ENCODE results near the gene PRKD1. TPM values are rescaled to one million over a fixed set of nuclear protein-coding genes. Genes with fewer than 3 reads are reported as not detected.

The PRKD1 gene
- total RNA-seq, 1 donor from 2014 or later: 10.4 TPM

DNA sequence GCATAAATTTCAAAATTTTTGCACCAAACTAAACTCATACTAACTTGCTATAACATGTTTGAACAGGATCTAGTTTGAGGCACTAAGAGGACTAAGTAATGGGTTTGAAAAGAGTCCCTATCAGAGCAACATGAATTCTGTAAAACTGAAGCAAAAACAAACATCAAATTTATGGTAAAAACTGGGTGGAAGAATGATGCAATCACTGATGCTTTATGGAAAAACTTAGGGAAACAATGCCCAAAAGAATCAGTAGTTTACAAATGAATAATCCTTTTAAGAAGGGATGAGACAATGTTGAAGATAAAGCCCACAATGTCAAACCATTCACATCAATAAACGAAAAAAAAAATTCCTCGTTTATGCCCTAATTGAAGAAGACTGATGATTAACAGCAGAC lies 88.9 kb downstream of the PRKD1 start:
- no peak for DNase-seq (ENCODE audit: low spot score)

DNA sequence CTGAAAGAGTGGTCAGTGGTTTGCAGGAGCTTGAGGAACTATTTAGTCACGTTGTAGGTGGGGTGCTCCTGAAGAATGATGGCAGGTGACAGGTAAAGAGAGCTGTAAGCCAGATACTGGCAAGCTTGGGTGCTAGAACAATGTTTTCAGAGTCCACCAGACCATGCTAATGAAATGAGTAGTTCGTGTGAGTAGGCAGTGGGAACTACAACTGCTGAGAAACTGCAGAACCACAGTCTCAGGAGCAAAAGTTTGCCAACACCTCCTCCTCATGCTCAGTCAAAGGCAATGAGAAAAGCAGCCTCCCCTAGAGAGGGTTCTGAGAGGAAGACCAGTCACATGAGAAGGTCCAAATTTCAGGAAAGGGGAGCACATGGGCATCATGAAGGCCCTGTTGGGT lies 91.3 kb downstream of the PRKD1 start:
- no peak for DNase-seq (ENCODE audit: low spot score)

DNA sequence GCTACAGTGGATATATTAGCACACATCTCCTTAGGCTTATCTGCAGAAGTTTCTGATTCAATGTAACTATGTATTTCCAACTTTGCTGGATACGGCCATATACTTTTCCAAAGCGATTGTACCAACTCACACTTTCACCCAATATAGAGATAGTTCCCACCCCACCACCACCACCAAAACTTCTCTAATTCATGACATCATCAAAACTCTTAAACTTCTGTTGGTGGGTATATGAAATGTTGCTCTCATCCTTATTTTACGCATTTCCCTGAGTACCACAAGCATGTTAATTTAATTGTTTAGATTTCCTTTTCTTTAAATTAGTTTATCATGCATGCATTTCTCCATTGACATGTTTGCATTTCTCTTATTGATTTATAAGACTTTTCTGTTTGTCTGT lies 95.6 kb downstream of the PRKD1 start:
- no peak for DNase-seq (ENCODE audit: low spot score)

DNA sequence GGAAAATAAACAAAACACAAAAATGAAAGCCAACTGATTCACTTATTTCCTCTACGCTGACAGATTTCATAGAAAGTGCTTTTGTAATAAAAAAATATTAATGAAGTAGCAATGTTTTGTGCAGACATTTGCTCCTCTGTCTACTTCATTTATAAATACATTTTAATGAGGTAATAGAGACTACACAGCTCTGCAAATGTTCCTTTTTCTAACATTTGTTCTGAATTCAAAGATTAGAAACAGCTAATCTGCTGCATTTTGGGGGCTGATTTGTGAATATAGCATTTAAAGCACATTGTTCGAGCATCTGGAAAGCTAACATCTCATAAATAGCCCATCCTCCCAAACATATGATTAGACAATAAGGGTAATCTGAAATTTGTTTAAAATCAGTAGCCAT lies 97.8 kb downstream of the PRKD1 start:
- no peak for DNase-seq (ENCODE audit: low spot score)

DNA sequence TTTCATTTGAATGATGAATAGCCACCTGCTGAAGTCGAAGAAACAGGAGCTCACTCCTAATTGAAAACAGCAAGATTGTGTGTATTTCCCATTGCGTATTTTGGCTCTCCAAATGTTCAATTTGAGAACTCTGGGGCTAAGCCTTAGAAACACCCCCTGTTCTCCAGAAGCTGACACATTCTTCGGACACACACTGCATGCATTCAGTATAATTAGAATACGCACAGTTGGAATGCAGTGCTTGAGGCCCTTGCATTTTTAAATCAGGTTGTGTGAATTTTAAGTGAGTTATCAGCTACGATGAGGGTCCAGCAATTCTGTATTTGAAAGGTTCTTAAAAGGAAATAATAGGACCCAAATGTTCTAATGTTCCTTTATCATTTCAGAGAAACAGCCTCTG lies 103.8 kb downstream of the PRKD1 start:
- DNase-seq (ENCODE audit: low spot score): no peak

DNA sequence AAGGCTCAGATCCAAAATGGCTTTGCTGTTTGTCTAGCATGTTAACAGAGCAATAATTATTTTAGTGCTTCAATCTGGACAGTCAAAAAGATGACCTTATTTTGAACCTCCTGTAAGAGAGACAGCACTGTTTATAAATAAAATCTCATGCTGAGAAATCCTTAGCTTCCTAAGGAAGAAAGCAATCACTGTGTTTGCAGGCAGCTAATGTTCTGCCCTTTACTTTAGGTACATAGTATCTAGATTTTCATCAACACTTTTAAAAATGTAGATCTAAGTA lies 105.3 kb downstream of the PRKD1 start:
- no peak for DNase-seq (ENCODE audit: low spot score)

DNA sequence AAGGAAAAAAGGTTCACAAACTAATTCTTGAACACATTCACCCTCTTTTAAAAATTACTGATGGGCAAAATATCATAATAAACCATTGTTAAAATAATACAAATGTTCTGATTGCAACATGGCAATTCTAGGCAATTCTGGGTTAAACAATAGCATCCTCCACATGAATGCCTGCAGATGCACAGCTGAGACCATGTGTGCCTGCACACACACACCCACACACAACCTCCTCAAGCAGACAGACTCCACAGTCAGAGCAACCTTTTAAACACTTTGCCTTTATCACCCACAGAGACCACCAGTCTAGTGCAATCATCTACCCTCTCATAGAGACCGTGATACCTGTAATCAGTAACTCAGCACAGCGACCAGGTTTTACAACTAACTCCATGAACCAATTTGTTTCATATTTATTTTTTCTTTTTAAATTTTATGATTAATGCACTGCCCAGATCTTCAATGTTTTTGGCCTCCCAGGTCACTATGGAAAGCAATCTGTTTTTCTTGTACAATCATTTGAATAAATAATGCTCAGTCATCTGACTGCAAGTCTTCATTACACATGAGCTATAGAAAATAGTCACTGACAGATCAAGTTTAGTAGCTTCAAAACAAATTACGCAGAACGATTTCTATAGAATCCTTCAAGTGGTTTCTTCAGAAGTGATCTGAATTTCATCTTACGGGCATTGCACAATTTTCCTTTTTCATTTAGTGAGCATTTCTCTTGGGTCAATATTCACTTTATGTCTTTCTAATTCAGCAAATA lies 105.8 kb downstream of the PRKD1 start:
- DNase-seq (ENCODE audit: low spot score): no peak

DNA sequence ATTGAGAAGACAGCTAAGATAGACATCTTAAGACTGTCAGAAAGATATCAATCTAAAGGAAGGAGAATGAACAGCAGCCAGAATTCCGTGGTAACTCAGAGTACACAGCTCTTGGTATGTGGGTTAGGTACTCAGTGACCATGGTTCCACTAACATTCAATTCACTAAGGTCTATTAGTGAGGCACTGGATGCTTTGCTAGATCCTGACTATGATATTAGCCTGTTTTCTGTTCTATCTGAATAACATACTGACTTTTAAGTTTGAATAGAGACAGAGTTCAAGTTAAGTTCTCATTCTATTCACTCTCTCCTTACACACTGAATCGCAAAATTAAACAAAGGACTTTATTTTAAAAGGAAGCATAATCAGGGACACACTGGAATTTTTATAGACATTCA lies 106.4 kb downstream of the PRKD1 start:
- no peak for DNase-seq (ENCODE audit: low spot score)

DNA sequence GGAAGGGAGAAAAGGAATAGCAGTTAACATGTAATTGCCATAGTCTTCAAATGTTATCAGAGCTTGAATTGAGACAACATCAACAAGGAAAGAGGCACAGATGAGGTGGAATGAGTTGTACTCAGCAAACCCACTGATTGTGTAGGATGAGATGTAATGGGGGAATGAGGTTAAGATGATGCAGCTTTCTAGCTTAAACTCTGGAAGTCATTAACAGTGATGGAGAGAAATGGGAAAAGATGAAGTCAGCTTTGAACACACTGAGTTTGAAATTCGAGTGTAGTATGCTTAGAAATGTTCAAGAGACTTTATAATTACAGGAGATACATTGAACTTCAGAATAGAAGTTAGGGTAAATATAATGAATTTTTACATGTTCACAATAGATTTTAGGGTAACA lies 106.9 kb downstream of the PRKD1 start:
- no peak for DNase-seq (ENCODE audit: low spot score)

DNA sequence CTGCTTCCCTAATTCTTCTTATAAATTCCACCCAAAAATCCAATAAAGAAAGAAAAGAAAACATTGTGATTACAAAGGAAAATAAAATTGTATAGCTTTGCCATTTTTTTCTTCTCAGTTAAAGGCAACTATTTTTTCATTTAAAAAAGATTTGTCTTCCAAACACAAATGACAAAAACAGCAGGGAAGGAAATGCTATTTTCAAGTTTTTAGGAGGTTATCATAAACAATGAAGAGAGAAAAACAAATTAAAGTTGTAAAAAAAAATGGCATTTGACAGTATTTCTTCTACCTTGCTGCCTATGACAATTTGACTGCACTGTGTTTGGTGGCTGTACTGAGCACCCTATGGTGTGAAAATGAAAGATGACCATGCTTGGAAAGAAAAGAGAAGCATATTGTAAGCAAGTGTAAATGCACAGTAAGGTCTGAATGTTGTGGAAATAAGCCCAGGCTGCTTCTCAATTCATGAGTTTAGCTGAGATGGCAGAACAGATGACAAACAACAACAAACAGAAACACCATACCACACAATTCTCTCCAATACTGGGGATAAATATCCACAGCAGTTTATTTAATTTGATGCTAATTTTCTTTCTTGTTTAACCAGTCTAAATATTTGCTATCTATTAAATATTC lies 109.8 kb downstream of the PRKD1 start:
- DNase-seq (ENCODE audit: low spot score): no peak

DNA sequence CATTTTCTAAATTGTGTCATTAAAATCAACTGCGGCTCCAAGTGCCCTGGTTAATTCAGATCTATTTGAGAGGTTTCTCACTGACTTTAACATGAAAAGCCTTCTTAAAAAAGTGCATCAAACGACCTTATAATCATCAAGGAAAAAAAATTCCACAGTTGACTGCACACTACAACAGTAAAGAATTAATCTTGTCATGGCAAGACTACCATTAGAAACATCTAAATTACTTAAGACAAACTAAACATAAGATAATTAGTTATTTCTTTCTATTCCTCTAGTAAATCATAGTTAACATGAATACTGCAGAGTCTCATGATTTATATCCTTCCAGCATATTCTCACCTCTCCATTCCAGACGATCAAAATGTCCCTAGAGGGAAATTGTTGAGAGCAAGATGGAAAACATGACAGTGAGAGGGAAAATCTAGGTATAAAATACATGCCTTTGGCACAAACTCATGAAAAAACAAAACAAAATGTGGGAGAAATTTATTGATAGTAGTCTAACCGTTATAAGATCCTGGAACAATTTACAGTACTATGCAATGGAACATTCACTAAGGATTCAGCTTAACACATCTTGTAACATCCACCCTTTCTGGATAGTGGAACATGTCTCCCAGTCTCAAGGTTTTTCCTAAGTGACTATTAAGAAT lies 112.5 kb downstream of the PRKD1 start:
- no peak for DNase-seq (ENCODE audit: low spot score)

DNA sequence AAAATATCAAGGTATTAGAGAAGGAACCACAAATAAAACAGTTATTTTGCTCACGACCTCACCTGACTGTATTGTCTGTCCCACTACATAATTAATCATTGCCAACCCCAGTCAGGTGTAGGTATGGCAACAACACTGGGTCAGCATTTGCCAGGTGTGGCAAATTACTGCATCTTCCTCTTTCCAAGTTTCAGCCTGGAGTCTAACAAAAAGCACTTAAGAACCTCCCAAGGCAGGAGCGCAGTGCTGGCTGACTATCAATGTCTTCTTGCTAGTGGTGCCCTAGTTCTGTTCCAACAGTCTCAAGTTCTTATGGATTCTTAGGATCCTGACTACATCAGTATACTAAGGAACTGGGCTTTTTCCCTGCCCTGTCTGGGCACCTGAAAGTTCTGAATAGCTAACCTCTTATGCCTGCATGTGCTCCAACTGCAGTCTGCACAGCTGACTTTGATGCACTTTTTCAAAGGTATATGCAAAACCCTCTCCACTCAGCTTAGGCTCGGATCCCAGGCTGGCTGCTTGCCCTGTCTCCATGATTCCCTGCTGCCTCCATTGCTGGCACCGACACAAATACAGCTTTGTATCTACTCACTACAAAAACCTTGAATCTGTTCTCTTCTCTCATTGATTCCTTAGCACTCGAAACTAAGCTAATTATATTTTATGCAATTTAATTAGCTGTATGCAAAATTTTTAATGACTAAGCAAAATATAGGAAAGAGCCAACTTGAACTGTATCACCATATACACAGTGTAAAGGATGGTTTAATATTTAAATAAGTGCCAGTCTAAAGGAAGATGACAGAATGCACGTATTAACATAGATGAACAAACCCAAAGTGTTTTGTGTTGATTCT lies 113.3 kb downstream of the PRKD1 start:
- no peak for DNase-seq (ENCODE audit: low spot score)

DNA sequence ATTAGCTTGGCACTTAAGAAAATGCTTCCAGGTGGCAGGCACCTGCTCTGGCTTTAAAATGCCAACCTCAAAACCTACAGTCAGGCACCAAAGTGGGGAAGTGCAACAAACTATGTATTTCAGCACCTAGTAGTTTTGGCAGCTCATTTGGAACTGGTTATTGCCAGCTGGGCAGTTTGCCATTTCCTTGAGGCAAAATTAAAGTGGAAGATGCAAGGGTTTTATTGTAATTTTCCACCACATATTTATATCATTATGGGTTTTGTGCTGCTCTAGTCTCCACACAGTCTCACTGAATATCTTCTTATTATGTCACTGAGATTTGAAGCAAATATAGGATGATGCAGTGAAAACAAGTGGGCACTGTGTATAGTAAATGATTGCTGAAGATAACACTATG lies 117.0 kb downstream of the PRKD1 start:
- DNase-seq (ENCODE audit: low spot score): no peak

DNA sequence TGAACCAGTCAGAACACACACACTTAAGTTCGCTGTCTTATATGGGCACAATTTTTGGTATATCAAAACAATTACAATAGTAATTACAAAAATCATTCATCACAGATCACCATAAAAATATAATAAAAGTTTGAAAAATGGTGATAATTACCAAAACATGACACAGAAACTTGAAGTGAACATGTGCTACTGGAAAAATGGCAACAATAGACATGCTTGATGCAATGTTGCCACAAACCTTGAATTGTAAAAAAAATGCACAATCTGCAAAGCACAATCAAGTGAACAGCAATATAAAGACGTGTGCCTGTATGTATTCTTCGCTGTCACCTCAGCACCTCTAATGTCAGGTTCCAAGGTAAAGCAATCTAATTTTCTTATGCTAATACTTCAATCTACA lies 117.6 kb downstream of the PRKD1 start:
- no peak for DNase-seq (ENCODE audit: low spot score)

DNA sequence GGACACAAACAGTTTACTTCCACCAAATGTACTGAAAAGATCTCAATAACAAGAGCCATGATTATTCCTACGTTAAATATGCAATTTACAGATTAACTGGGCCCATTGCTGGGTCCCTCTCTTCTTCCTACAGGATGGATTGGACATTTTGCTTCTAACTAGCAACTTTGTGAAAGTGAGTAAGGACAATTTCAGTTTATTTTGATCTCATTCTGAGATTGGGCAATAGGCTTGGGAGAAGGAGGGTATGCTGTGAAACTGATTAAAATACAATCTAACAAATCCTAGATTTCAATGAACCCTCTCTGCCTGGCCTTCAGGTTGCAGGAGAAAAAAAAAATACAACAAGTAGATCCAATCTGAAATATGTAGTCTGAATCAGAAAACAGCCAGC lies 121.5 kb downstream of the PRKD1 start:
- no peak for DNase-seq (ENCODE audit: low spot score)

DNA sequence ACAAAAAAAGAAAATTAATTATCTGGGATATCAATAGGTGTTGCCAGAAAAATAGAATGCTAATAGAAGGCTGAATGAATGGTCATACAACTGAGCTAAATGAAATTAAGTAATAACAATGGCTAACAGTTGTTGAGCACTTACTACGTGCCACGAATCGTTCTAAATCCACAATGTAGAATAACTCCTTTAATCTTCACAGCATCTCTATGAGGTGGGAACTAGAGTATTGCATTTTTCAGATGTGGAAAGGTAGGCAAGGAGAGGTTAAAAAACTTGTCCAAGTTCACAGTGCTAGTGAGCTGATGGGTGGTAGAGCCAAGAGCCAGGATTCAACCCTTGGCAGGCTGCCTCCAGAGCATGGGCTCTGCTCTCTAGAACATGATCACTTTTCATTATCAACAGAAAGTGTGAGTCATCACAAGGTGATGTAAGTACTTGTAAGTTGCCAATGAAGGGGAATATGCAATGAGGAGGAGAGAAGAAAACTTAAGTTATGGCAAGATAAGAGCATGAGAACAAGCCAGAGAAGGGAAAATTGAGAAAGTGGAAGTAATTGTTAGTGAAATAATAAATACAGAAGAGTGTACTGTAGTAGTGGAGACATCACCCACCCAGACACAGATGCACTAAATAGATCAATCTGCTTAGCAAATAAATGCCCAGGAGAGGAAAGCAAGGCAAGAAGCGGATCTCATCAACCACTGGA lies 122.1 kb downstream of the PRKD1 start:
- DNase-seq (ENCODE audit: low spot score): no peak

DNA sequence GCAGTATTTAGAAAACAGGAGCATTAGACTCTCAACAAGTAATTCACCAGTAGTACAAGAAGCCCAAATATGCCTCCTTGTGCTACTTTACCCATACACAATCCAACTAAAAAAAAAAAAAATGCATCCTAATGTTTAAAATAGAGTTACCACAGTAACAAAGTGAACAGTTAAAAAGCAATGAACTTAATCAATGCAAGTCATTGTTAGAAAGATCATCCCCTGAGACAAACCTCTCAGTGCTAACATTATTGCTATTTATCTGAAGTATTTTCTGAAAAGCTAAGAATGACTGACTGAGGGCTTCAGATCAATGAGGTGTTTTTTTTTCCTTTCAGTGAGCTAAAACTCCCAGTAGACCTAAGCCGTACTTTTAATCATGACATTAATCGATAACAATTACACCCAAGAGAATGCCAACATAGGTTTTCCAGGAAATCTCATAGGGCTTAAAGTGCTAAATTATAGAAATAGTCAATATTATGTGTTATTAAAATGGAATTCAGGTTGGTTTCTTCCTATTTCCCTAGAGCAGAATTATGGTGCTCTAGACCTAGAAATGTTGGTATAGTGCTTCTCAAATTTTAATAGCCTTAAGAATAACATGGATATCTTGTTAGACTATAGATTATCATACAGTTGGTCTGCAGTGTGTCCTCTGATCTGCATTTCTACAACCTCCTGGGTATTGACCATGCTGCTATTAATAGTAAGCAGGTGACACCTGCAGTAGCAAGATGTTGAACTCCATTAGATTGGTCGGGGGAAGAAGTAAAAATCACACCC lies 123.0 kb downstream of the PRKD1 start:
- DNase-seq (ENCODE audit: low spot score): no peak

DNA sequence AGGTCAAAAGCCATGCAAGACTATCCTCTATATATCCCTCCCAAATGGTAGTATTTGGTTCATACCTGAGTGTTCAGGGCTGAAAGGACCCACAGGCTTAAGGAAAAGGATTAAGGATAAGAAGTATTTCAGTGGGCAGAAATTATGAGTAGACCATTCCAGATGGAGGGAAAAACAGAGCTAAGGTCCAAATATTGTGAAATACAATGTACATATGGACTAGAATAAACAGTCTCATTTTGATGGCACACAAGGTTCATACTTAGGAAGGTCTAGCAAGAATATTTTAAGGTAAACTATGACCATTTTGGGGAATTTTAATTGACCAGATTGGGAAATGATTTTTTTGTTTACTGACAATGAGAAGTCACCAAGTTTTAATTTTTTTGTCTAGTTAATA lies 124.6 kb downstream of the PRKD1 start:
- no peak for DNase-seq (ENCODE audit: low spot score)

DNA sequence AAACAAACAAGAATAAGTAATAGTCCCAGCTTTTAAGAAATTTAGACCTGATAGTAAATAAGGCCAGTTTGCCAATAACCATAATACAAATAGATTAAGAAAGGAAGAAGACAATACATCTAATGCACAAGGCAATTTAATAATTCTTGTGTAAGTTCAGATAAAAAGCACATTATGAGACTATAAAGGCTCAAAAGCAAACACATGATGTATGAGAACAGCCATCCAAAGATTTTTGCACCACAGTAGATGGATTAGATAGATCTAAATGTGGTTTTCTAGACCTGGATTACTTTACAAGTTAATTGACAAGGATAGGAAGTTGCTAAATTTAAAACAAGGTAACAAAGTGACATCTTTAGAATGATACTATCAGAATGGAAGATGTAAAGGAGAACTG lies 125.4 kb downstream of the PRKD1 start:
- DNase-seq (ENCODE audit: low spot score): no peak

DNA sequence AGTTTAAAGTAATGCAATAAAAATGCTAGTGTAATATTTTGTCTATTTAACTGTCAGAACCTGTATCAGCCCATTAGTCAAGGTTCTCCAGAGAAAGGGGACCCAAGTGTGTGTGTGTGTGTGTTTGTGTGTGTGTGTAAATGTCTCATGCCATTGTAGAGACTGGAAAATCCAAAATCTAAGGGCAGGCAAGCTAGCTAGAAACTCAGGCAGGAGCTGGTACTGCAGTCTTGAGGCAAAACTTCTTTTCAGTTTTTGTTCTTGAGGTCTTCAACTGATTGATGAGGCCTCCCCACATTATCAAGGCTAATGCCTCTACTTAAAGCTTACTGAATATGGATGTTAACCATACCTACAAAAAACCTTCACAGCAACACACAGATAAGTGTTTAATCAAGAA lies 126.7 kb downstream of the PRKD1 start:
- DNase-seq (ENCODE audit: low spot score): no peak
